NCI-H446 (cell line): ENCODE measurements around the gene CAMSAP1.
A peak's percentile ranks its signal among the peaks of the same experiment; 100 is the strongest.
"Not testable (repeated sequence)": the region's sequence is repeated elsewhere in the genome, so short reads cannot be mapped to it uniquely, and the experiment has no call there.

Experiments
- DNase-seq, 2 experiments: peaks; one replicate each; lab custom pipeline; 2025; lab: John Stamatoyannopoulos, UW

Gene CAMSAP1

DNA sequence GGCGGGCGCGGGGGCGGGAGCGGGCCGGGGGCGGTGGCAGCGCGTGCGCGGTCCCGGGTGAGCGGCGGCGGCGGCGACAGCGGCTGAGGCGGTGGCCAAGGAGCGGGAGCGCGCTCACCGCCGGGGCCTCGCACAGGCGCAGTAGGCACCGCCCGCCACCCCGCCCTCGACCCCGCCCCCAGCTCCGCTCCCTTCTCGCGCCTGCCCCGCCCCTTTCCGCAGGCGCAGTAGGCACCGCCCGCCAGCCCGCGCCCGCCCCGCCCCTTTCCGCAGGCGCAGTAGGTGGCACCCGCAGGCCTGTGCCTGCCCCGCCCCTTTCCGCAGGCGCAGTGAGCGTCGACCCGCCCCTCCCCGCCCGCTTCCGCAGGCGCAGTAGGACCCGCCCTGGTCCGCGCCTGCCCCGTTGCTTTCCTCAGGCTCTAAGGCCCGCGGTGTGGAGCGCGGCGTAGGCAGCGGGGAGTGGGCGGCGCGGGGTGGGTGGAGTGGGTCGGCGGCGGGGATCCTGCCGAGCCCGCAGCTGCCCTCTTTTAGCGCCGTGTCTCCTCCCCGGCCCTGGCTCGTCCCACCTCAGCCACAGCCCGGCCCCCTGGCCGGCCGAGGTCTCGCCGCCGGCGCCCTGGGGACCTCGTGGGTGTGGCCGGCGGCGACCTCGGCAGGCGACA, at the start of gene CAMSAP1:
CAMSAP1 (minus strand) TSS at position 116 of the 662 bp plus-strand sequence. CDS start 387 bp downstream, outside the sequence.
- DNase-seq = peak; percentile 71 to 91

GRCh38 chr9:135956802-135957174, 49.4 kb upstream of the CAMSAP1 start:
- no peak for DNase-seq

DNA sequence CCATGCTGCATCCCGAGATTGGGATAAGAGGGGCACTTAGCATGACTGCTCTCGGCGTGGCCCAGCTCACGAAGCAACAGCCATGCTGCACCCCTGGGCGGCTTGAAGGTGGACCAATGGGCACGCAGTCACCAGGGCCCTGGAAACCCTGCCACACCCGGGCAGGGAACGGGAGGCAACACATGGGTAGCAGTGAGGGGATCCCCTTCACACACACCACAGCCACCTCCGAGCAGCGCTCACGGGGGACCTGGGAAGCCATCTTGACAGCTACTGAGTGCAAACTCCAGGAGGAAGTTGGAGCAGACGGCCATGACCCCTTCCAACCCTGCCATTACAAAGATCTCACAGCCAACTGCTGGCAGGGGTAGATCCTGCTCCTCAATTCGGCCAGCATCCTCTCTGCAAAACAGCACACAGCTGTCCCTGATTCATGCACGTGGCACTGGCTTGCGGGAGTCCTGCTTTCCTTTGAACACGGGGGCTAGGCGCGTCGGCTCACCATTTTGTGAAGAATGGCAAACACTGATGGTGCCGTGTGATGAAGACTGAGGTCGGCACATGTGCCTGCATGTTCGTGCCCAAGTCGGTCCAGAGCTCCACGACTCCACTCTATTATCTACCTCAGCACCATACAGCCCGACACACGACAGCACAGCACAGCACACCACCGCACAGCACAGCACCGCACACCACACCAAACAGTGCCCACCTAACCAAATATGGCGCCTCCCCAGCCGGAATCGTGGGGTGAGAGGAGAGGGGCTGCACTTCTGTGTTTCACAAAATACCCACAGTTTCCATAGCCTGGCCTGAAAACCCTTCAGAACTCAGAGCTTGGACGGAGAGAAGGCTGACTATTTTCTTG, 48.8 kb upstream of the CAMSAP1 start:
- no peak for DNase-seq

GRCh38 chr9:135952664-135953206, 45.4 kb upstream of the CAMSAP1 start:
- DNase-seq = no peak

- no peak for DNase-seq
Measured at GRCh38 chr9:135951889-135952663, 44.7 kb upstream of the CAMSAP1 start.

DNA sequence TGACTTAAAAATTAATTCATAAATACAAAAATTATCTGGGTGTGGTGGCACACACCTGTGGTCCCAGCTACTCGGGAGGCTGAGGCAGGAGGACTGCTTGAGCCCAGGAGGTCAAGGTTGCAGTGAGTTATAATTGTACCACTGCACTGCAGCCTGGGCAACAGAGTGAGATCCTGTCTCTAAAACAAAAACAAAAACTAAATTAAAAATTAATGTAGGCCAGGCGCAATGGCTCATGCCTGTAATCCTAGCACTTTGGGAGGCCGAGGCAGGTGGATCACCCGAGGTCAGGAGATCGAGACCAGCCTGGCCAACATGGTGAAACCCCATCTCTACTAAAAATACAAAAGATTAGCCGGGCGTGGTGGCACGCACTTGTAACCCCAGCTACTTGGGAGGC, 44.0 kb upstream of the CAMSAP1 start:
- not testable (repeated sequence) for DNase-seq

DNA sequence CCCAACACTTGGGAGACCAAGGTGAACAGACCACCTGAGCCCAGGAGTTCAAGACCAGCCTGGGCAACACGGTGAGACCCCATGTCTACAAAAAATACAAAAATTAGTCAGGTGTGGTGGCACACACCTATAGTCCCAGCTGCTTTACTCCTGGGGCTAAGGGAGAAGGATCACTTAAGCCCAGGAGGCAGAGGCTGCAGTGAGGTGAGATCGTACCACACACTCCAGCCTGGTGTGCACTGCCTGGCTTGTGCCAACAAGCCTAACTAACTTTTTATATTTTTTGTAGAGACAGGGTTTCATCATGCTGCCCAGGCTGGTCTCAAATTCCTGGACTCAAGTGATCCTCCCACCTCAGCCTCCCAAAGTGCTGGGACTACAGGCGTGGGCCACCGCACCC, 43.5 kb upstream of the CAMSAP1 start:
- DNase-seq = not testable (repeated sequence)

DNA sequence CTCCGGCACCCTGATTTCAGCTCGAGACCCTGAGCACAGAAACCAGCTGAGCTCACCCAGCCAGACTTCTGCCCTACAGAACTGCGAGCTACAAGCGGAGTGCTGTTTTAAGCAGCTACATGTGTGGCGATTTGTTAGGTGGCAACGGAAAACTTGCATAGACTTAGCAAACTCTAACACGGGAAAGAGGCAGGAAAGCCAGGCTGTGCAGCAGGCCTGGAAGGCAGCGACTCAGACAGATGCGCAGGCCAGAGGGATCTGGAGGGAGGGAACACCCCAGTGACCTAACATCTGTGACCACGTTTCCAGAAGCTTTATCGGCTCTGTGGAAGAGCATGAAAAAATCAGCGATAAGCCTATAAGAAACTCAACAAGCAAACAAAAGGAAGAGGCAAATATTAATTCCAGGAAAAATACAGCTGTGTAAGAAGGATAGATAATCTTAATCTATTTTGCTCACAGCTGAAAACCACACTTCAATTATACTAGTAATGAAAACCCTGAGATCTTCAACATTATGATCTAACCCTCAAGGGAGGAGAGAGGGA, 42.9 kb upstream of the CAMSAP1 start:
- DNase-seq = no peak

GRCh38 chr9:135949501-135950134, 42.3 kb upstream of the CAMSAP1 start:
- no peak for DNase-seq

GRCh38 chr9:135948968-135949367, 41.6 kb upstream of the CAMSAP1 start:
- no peak for DNase-seq

DNA sequence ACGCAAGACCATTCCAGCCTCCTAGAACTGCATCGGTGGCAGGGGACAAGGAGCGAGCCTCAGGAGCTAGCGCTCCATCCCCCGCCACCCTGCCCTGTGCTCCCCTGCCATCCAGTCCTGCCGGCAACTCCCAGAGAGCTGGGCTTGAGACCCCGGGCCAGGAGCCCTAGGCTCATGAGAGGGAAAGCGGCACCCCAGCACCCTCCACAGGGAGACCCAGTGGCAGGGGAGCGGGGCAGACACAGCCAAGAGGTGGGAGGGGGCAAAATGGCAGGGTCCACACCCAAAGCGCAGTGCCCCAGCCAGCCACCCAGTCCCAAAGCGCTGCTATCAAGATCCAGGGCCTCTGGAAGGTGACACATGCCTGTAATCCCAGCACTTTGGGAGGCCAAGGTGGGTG, 41.1 kb upstream of the CAMSAP1 start:
- no peak for DNase-seq

- no peak for DNase-seq
Measured at GRCh38 chr9:135947582-135947981, 40.2 kb upstream of the CAMSAP1 start.

DNA sequence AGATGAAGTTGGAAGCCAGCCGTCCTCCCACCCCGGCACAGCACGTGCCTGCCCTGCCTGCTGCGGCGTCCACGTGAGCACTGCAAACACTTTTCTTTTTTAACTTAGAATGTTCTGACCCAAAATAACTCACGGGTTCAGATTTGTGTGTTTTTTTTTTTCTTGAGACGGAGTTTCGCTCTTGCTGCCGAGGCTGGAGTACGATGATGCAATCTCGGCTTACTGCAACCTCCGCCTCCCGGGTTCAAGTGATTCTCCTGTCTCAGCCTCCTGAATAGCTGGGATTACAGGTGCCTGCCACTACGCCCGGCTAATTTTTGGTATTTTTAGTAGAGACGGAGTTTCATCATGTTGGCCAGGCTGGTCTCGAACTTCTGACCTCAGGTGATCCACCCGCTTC, 39.8 kb upstream of the CAMSAP1 start:
- not testable (repeated sequence) for DNase-seq

DNA sequence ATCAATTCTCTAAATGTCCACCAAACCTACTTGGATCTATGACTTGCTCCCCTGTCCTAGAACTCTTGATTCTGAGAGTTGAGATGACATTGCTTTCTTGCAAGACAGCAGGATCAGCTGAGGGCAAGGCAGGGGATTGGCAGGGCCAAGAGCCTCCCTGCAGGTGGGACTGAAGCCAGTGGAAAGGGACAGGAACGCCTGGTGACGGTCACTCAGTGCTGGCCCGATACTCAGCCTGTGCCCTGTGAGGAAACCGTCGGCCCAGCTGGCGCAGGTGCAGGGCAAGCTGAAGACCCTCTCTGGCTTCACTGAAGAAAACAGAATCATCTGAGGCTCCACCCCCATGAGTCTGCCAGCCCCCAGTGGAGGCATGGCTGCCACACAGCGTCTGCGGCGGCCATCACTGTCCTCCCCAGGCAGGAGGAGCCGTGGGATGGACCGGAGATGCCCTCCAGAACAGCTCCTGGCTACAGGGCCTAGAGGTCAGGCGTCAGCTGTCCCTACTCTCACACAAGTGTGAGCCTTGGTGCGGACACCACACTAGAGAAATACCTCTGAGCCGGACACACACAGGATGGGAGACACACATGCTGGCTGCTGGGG, 39.1 kb upstream of the CAMSAP1 start:
- DNase-seq = no peak

GRCh38 chr9:135945969-135946368, 38.6 kb upstream of the CAMSAP1 start:
- no peak for DNase-seq

DNA sequence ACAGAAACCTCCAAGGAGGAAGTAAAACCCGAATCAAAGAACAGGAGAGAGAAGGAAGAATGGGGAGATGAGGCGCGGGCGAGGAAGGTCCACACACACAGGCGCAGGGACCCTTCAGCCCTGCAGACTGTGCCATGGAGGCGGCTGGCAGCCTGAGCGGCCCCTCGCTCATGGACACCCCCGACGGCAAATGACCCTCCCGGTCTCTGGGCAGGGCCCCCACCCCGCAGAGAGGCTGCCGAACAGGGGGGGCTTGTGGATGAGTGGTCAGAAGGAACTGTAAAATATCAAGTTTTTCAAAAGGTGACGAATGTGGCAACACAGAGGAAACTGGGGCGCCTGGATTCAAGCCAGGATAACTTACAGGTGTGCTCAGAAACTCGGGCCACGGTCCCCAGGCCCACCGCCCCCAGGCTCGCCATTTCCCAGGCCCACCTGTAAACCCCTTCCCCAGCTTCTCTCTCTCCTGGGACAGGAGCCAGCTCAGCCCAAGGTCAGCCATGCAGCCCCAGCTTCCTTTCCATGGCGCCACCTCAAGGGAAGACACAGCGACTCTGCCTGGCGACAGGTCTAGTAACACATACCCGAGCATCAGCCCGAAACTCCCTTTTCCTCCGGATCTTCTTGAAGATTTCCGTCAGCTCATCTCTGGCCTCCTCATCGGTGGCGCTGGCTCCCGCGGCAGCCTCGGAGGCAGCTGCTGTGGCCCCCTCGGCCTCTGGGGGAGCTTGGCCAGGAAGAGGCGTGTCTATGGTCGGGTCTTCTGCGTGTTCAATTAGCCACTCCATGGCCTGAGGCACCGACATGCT, 37.3 kb upstream of the CAMSAP1 start:
- no peak for DNase-seq

GRCh38 chr9:135943604-135944003, 36.3 kb upstream of the CAMSAP1 start:
- not testable (repeated sequence) for DNase-seq

GRCh38 chr9:135941288-135941995, 34.1 kb upstream of the CAMSAP1 start:
- DNase-seq = no peak
